HG03103 (cell line): ENCODE data around the gene APOA5.
A peak's percentile ranks its signal among the peaks of the same experiment; 100 is the strongest.
"Not testable (repeated sequence)": the region's sequence is repeated elsewhere in the genome, so short reads cannot be mapped to it uniquely, and the experiment has no call there.

ENCODE experiments used
- ATAC-seq: cut with Tn5 transposase; IDR thresholded peaks from one replicate; pipeline ENCODE4 v1.9.1; 2021; ENCODE audit warnings: low read depth; ENCODE audit not compliant: unreplicated experiment

Gene APOA5

DNA sequence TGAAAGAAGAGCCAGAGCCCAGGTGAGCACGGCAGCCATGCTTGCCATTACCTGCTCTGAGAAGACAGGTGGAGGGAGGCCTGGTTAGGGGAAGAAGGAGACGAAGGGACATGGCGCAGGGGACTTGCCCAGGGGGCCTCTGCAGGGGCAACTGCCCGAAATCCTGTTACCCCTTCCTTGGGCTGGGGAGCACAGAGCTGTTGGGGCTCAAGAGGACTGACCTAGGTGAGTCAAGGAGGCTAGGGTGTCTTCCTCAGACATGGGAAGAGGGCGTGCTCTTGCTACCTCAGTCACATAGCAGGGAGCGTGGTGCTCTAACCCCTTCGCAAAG is at the start of gene APOA5:
Gene APOA5, minus strand, starts transcription at position 67 of the 331 bp plus-strand sequence. Its CDS starts 19 bp downstream, at position 48.
- no peak for ATAC-seq

- ATAC-seq: no peak
Observed at GRCh38 chr11:116840746-116841296, 49.1 kb upstream of the APOA5 start.

DNA sequence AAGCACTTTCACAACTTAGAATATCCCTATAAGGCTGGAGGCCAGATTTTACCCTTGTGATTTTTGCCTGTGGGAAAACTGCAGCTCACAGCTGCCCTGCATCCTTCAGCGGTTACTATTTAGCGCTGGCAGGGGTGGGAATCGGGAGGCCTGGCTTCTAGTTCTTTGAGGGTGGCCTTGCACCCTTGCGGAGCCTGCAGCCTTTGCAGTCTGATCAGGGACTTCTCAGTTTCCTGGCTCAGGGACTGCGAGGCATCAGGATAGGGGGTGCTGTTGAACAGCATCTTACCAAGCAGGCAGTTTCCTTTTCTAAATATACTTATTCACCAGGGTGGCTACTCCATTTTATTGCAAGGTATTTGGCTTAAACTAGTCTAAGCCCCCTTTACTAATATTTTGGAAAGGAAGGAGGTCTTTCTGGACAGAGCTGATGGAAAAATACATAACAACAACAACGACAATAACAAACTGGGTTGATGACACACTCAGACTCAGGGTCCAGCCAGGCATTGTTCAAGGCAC is 48.6 kb upstream of the APOA5 start:
- no peak for ATAC-seq

GRCh38 chr11:116838321-116839084 is 46.8 kb upstream of the APOA5 start:
- ATAC-seq: no peak

DNA sequence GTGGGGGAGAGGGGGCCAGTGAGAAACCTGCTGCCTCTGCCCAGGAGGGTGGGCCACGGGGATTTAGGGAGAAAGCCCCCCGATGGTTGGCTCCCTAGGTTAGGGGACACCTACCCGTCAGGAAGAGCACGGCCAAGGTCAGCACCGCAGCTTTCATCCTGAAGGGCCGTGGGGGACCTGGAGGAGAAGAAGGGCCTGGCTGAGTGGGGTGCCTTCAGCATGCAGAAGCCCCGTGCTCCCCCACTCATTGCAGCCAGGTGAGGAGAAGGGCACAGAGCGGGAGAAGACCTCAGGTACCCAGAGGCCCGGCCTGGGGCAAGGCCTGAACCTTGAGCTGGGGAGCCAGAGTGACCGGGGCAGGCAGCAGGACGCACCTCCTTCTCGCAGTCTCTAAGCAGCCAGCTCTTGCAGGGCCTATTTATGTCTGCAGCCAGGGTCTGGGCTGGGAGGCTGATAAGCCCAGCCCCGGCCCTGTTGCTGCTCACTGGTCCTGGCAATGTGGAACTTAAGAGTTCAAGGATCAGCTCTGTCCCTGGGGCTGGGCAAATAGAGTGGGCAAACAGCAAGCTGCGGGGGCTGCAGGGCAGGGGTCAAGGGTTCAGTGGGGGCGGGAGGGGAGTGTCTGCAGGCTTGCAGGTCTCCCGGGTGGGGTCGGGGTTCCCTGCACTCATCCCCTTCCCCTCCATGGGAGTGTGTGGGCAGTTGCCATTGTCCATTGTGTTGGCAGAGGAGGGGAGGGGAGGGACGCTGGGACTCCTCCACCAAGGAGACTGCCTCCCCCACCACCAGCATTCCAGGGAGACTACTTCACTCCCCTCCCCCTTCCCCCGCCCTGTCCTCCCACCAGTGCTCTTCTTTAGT is 45.8 kb upstream of the APOA5 start, which contains the start of gene APOA1:
Gene APOA1, minus strand, starts transcription at position 392 of the 861 bp plus-strand sequence. Its CDS starts 235 bp downstream, at position 157.
- ATAC-seq: no peak

DNA sequence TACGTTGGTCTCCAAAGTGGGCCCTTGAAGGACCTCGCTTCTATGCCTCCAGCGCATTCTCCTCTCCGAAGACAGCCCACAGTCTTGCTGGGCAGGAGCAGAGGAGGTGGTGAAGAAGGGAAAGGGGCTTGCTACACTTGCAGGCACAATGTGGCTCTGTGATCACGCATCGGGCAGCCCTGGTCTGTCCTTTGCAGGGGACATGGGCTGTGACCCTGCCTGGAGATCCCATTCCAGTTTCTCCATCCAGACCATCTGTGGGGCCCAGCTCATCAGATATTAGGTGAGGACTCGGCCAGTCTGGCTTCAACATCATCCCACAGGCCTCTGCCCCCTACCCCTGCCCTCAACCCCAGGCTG is 44.9 kb upstream of the APOA5 start:
- no peak for ATAC-seq

GRCh38 chr11:116835791-116836631 is 44.3 kb upstream of the APOA5 start:
- peak; percentile 57 for ATAC-seq

DNA sequence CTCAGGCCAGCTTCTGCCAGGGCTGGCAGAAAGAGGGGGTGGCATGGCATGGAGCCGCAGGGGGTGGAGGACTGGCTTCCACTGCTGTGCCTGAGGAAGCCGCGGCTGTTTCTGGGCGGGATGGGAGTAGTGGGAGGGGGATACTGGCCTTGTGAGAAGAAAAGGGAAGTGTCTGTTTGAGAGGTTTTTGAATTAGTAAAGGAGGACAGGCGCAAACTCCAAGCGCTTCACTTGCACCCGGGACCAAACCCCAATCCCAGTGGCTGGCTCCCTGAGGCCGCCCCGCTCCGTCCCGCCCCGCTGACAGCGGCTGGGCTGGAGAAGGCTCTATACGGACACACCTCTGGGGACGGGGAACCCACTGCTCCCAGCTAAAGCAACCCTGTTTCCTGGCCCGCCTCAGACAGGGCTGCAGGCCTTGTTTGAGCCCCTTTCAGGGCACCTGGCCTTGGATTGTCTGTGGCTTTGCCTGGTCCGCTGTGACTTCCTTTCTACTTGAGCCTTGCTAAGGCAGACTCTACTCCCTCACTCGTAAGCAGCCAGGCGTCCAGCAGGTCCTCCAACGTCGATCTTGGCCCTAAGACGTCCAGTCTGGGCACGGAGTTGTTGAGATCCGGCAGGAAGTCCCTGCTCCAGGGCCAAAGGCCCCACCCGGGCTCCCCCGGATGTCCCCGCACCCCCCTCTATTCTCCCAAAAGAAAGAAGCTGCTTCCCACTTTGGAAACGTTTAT is 43.5 kb upstream of the APOA5 start:
- peak; percentile 10 for ATAC-seq

DNA sequence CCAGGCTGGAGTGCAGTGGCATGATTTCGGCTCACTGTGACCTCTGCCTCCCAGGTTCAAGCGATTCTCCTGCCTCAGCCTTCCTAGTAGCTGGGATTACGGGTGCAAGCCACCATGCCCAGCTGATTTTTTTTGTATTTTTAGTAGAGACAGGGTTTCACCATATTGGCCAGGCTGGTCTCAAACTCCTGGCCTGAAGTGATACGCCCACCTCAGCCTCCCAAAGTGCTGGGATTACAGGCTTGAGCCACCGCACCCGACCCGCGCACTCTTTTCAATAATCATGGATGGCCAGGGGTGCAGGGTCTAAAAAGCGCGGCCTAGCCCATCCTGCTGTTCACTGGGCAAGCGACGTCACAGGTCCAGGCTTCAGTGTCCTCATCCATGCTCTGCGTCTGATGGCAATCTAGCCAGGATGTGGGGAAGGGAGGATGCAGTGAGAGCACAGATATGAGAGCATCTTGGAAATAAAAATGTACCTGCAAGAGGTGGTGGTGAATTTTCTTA is 42.9 kb upstream of the APOA5 start:
- ATAC-seq: not testable (repeated sequence)

GRCh38 chr11:116833816-116834534 is 42.3 kb upstream of the APOA5 start:
- no peak for ATAC-seq

- no peak for ATAC-seq
Observed at GRCh38 chr11:116833491-116833815, 41.8 kb upstream of the APOA5 start.

DNA sequence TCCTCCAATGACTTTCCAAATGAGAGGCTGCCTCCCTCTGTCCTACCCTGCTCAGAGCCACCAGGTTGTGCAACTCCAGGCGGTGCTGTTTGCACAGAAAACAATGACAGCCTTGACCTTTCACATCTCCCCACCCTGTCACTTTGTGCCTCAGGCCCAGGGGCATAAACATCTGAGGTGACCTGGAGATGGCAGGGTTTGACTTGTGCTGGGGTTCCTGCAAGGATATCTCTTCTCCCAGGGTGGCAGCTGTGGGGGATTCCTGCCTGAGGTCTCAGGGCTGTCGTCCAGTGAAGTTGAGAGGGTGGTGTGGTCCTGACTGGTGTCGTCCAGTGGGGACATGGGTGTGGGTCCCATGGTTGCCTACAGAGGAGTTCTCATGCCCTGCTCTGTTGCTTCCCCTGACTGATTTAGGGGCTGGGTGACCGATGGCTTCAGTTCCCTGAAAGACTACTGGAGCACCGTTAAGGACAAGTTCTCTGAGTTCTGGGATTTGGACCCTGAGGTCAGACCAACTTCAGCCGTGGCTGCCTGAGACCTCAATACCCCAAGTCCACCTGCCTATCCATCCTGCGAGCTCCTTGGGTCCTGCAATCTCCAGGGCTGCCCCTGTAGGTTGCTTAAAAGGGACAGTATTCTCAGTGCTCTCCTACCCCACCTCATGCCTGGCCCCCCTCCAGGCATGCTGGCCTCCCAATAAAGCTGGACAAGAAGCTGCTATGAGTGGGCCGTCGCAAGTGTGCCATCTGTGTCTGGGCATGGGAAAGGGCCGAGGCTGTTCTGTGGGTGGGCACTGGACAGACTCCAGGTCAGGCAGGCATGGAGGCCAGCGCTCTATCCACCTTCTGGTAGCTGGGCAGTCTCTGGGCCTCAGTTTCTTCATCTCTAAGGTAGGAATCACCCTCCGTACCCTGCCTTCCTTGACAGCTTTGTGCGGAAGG is 40.9 kb upstream of the APOA5 start:
- ATAC-seq: no peak

DNA sequence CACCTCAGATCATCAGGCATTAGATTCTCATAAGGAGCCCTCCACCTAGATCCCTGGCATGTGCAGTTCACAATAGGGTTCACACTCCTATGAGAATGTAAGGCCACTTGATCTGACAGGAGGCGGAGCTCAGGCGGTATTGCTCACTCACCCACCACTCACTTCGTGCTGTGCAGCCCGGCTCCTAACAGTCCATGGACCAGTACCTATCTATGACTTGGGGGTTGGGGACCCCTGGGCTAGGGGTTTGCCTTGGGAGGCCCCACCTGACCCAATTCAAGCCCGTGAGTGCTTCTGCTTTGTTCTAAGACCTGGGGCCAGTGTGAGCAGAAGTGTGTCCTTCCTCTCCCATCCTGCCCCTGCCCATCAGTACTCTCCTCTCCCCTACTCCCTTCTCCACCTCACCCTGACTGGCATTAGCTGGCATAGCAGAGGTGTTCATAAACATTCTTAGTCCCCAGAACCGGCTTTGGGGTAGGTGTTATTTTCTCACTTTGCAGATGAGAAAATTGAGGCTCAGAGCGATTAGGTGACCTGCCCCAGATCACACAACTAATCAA is 40.2 kb upstream of the APOA5 start:
- no peak for ATAC-seq

GRCh38 chr11:116830184-116830912 is 38.7 kb upstream of the APOA5 start:
- no peak for ATAC-seq

- ATAC-seq: no peak
Observed at GRCh38 chr11:116829525-116830183, 38.0 kb upstream of the APOA5 start, which contains the start of gene APOC3. APOC3 (plus strand) TSS chr11:116829907; CDS start chr11:116830583, 676 bp downstream.
